ENCODE data around the gene CRACR2B. TPM values are rescaled to one million over a fixed set of nuclear protein-coding genes. Genes with fewer than 3 reads are reported as not detected.

The CRACR2B gene
- total RNA-seq, 2 donors from 2014 or later: 23.2 to 83.0 TPM

- H3K4me3 ChIP-seq: no peak overlapping the region
- no peak overlapping the region for H3K27ac ChIP-seq
- no peak for DNase-seq (ENCODE audit: low spot score)
- H3K27me3 ChIP-seq (replicated peaks; ENCODE audit: insufficient read depth): no peaks in the 10 kb centered on the region
- H3K4me1 ChIP-seq (replicated peaks): no peaks in the 10 kb centered on the region
- intact Hi-C loops (cut with DNase I): no loop called here
- no peaks in the 10 kb centered on the region for H3K36me3 ChIP-seq
- TF ChIP-seq POLR2AphosphoS5 (IDR thresholded peaks at IDR 0.05) (no peak), CTCF (IDR thresholded peaks at IDR 0.05) (no peak)
- 90% methylated on average over 9 of the region's 9 CpGs for WGBS
- no peaks in the 10 kb centered on the region for H3K9me3 ChIP-seq
Measured at GRCh38 chr11:872799-873198, 45.1 kb downstream of the CRACR2B start.

- Histone ChIP-seq H3K4me1 (replicated peaks) (no peaks in the 10 kb centered on the region), H3K4me3 (no peak overlapping the region), H3K27me3 (replicated peaks; ENCODE audit: insufficient read depth) (no peaks in the 10 kb centered on the region), H3K36me3 (no peaks in the 10 kb centered on the region), H3K9me3 (no peaks in the 10 kb centered on the region), H3K27ac (no peak overlapping the region)
- TF ChIP-seq POLR2A (IDR thresholded peaks at IDR 0.05): no peak
- no peak for TF ChIP-seq CTCF (IDR thresholded peaks at IDR 0.05)
- no peak for TF ChIP-seq POLR2AphosphoS5 (IDR thresholded peaks at IDR 0.05)
- WGBS: 60% methylated on average over 12 of the region's 12 CpGs
- DNase-seq (ENCODE audit: low spot score): no peak
- intact Hi-C loops (cut with DNase I): no loop called here
Measured at GRCh38 chr11:873706-874105, 46.0 kb downstream of the CRACR2B start.

GRCh38 chr11:875203-875602 lies 47.5 kb downstream of the CRACR2B start:
- intact Hi-C loops (cut with DNase I): no loop called here
- WGBS: 84% methylated on average over 16 of the region's 16 CpGs
- Histone ChIP-seq H3K27me3 (replicated peaks; ENCODE audit: insufficient read depth) (no peaks in the 10 kb centered on the region), H3K36me3 (no peaks in the 10 kb centered on the region), H3K9me3 (no peaks in the 10 kb centered on the region), H3K27ac (no peak overlapping the region), H3K4me1 (replicated peaks) (no peaks in the 10 kb centered on the region), H3K4me3 (no peak overlapping the region)
- TF ChIP-seq POLR2AphosphoS5 (IDR thresholded peaks at IDR 0.05) (no peak), CTCF (IDR thresholded peaks at IDR 0.05) (no peak), POLR2A (IDR thresholded peaks at IDR 0.05) (no peak)
- no peak for DNase-seq (ENCODE audit: low spot score)

- DNase-seq (ENCODE audit: low spot score): no peak
- 89% methylated on average over 21 of the region's 21 CpGs for WGBS
- no peaks in the 10 kb centered on the region for H3K27me3 ChIP-seq (replicated peaks; ENCODE audit: insufficient read depth)
- H3K27ac ChIP-seq: no peak overlapping the region
- intact Hi-C loops (cut with DNase I): no loop called here
- H3K4me3 ChIP-seq: no peak overlapping the region
- H3K36me3 ChIP-seq: no peaks in the 10 kb centered on the region
- no peaks in the 10 kb centered on the region for H3K9me3 ChIP-seq
- H3K4me1 ChIP-seq (replicated peaks): no peaks in the 10 kb centered on the region
- no peak for TF ChIP-seq POLR2AphosphoS5 (IDR thresholded peaks at IDR 0.05)
- TF ChIP-seq CTCF (IDR thresholded peaks at IDR 0.05): no peak
- no peak for TF ChIP-seq POLR2A (IDR thresholded peaks at IDR 0.05)
Measured at GRCh38 chr11:875769-876301, 48.1 kb downstream of the CRACR2B start.

GRCh38 chr11:876545-876944 lies 48.8 kb downstream of the CRACR2B start:
- WGBS: 67% methylated on average over 12 of the region's 12 CpGs
- H3K36me3 ChIP-seq: no peaks in the 10 kb centered on the region
- TF ChIP-seq POLR2AphosphoS5 (IDR thresholded peaks at IDR 0.05) (no peak), POLR2A (IDR thresholded peaks at IDR 0.05) (no peak), CTCF (IDR thresholded peaks at IDR 0.05) (no peak)
- no peaks in the 10 kb centered on the region for H3K4me1 ChIP-seq (replicated peaks)
- no peak overlapping the region for H3K4me3 ChIP-seq
- DNase-seq (ENCODE audit: low spot score): no peak
- H3K9me3 ChIP-seq: no peaks in the 10 kb centered on the region
- H3K27me3 ChIP-seq (replicated peaks; ENCODE audit: insufficient read depth): no peaks in the 10 kb centered on the region
- H3K27ac ChIP-seq: no peak overlapping the region
- intact Hi-C loops (cut with DNase I): no loop called here

Data from prostate gland (tissue), 2 donors.